Spleen (tissue), 11 donors: ENCODE measurements around the gene ATAD5. TPM values are rescaled to one million over a fixed set of nuclear protein-coding genes. Genes with fewer than 3 reads are reported as not detected.

Source experiments
- DNase-seq: peaks from one replicate; pipeline ENCODE4 v3.0.0-alpha.2; 2020
- H3K27ac ChIP-seq, 8 donors: fragments of 200-600 bp; sonication (generic) in 7 of 8; 1 replicate in 4 of 8; 2 replicates in 4 of 8; pipeline versions ENCODE4 v1.5.0 to v1.8.0; 2016 to 2021; ENCODE audit warnings: inconsistent platforms in 4 of 8, mild to moderate bottlenecking in 4 of 8, moderate library complexity in 1 of 8
- H3K27me3 ChIP-seq, 7 donors: fragments of 200-600 bp; sonication (generic) in 6 of 7; replicated peaks in 1 of 7; 1 replicate in 4 of 7; 2 replicates in 3 of 7; pipeline versions ENCODE4 v1.5.0 to v1.8.0; 2016 to 2021; ENCODE audit warnings: inconsistent platforms in 3 of 7, mild to moderate bottlenecking in 1 of 7
- H3K36me3 ChIP-seq, 6 donors: fragments of 200-600 bp; sonication (generic) in 5 of 6; 1 replicate in 4 of 6; 2 replicates in 2 of 6; pipeline versions ENCODE4 v1.5.0 to v1.8.0; 2016 to 2021; ENCODE audit warnings: inconsistent platforms in 2 of 6
- H3K4me1 ChIP-seq, 6 donors: fragments of 200-600 bp; sonication (generic) in 5 of 6; 1 replicate in 3 of 6; 2 replicates in 3 of 6; pipeline versions ENCODE4 v1.5.0 to v1.8.0; 2016 to 2021; ENCODE audit warnings: inconsistent platforms in 3 of 6
- H3K4me3 ChIP-seq, 8 donors: fragments of 200-600 bp; sonication (generic) in 7 of 8; 1 replicate in 4 of 8; 2 replicates in 4 of 8; pipeline versions ENCODE4 v1.5.0 to v1.8.0; 2016 to 2021; ENCODE audit warnings: inconsistent platforms in 4 of 8, mild to moderate bottlenecking in 4 of 8, moderate library complexity in 2 of 8
- H3K9me3 ChIP-seq, 8 donors: fragments of 200-600 bp; sonication (generic) in 7 of 8; 1 replicate in 4 of 8; 2 replicates in 4 of 8; pipeline versions ENCODE4 v1.5.0 to v1.8.0; 2016 to 2021; ENCODE audit warnings: inconsistent platforms in 4 of 8
- CTCF ChIP-seq, 11 experiments: fragments of 200-600 bp in 7 of 11; fragments of 450-650 bp in 4 of 11; sonication (generic) in 4 of 11; IDR thresholded peaks in 8 of 11; conservative IDR thresholded peaks in 3 of 11; 1 replicate in 7 of 11; 2 replicates in 4 of 11; pipeline versions ENCODE4 v1.4.0 to v1.8.0; 2016 to 2021; ENCODE audit warnings: antibody characterized with exemption in 11 of 11, inconsistent platforms in 4 of 11, mild to moderate bottlenecking in 1 of 11
- POLR2A ChIP-seq, 3 donors: fragments of 450-650 bp; IDR thresholded peaks; one replicate each; pipeline ENCODE4 v1.5.1; 2017; ENCODE audit warnings: antibody characterized with exemption in 3 of 3, mild to moderate bottlenecking in 1 of 3
- POLR2AphosphoS5 ChIP-seq, 3 donors: sonication (generic); formaldehyde crosslinking; IDR thresholded peaks; one replicate each; pipeline ENCODE4 v1.5.1; 2017; ENCODE audit warnings: antibody characterized with exemption in 3 of 3
- WGBS, 5 donors: extraction: QIAGEN DNeasy Blood & Tissue Kit in 3 of 5; methylation state at CpG; one replicate each; pipeline versions ENCODE4 v1.1.5 to v1.1.7; 2013 to 2018; 5-methylcytosine and 5-hydroxymethylcytosine counted together
- intact Hi-C: fragments of 100-400 bp; cut with DNase I; formaldehyde crosslinking; loops from one replicate; pipeline ENCODE4 v1.15.0; 2023; ENCODE audit warnings: low total_unique reads
- polyA plus RNA-seq, 3 donors: library from polyadenylated mRNA; stranded (reverse); fragments of 200-250 nt; gene quantifications; one replicate each; pipeline ENCODE4 v1.2.1, GENCODE V29; 2013
- small RNA-seq, 4 donors: library from RNA; depleted of rRNA; stranded (forward); fragments of <200 nt; gene quantifications; one replicate each; pipeline ENCODE3, GENCODE V24; 2016
- total RNA-seq, 7 donors: library from RNA; depleted of rRNA in 3 of 7; stranded (reverse); fragments of >200 nt in 3 of 7; fragmentation: NEBNext Ultra II Directional in 4 of 7; extraction: Animal tissue kit (Norgen Biotek cat#: 25700) in 4 of 7; gene quantifications; one replicate each; pipeline versions ENCODE4 v1.1.0 to v1.2.1, GENCODE V29; 2016 to 2021
- donor health status: healthy with polysubstance abuse.
- donor health status: DM: no; HTN: no; CAD: no; lungs with moderate emphysema.
- donor health status: DM: no; HTN: no; CAD: no.
- donor health status: Bipolar disorder and iron deficiency.
- donor health status: healthy.
- donor health status: DM: no; HTN: no; CAD: no.
- donor health status: DM: yes; HTN: yes; CAD: no.

Gene ATAD5
- total and polyA plus RNA-seq, 10 donors: 0.61 to 7.4 (median 4.0) TPM

- no peak for TF ChIP-seq POLR2AphosphoS5 (IDR thresholded peaks at IDR 0.05)
- TF ChIP-seq POLR2A (IDR thresholded peaks at IDR 0.05): no peak
- no peak for TF ChIP-seq CTCF (IDR thresholded peaks at IDR 0.05 in 8 of 11, conservative IDR thresholded peaks at IDR 0.05 in 3 of 11)
- no peak overlapping the region for H3K4me3 ChIP-seq
- no peaks in the 10 kb centered on the region for H3K9me3 ChIP-seq
- intact Hi-C loops: no loop called here
- peaks cover 0 to 79% (median 4%) of the 10 kb centered on the region in 6 donors for H3K36me3 ChIP-seq
- no peak overlapping the region for H3K27ac ChIP-seq
- DNase-seq: no peak
- WGBS, 5 donors: 43 to 65% (median 48%) methylated on average over 5 of the region's 5 CpGs
- H3K27me3 ChIP-seq: no peaks in the 10 kb centered on the region
- H3K4me1 ChIP-seq: peaks cover 0 to 11% (median 7%) of the 10 kb centered on the region in 6 donors
These were observed 102.2 kb downstream of the ATAD5 start for GRCh38 chr17:30933966-30934365.

- H3K36me3 ChIP-seq: peaks cover 0 to 55% (median 0%) of the 10 kb centered on the region in 6 donors
- peak overlapping the region in 1 of 8 donors; percentile 9 for H3K4me3 ChIP-seq
- DNase-seq: no peak
- H3K27me3 ChIP-seq: no peaks in the 10 kb centered on the region
- H3K9me3 ChIP-seq: no peaks in the 10 kb centered on the region
- H3K27ac ChIP-seq: peak overlapping the region; percentile 62 to 77 (median 74)
- 68 to 76% (median 72%) methylated on average over 13 of the region's 13 CpGs for WGBS, 5 donors
- peaks cover 0 to 18% (median 11%) of the 10 kb centered on the region in 6 donors for H3K4me1 ChIP-seq
- TF ChIP-seq CTCF (IDR thresholded peaks at IDR 0.05 in 8 of 11, conservative IDR thresholded peaks at IDR 0.05 in 3 of 11) (no peak), POLR2AphosphoS5 (IDR thresholded peaks at IDR 0.05) (no peak), POLR2A (IDR thresholded peaks at IDR 0.05) (no peak)
- intact Hi-C loops: no loop called here
These were observed 107.4 kb downstream of the ATAD5 start for GRCh38 chr17:30939051-30939689.

GRCh38 chr17:30942308-30943079, 110.7 kb downstream of the ATAD5 start:
- intact Hi-C loops: no loop called here
- Histone ChIP-seq H3K4me1 (peaks cover 0 to 18% (median 11%) of the 10 kb centered on the region in 6 donors), H3K4me3 (no peak overlapping the region), H3K9me3 (no peaks in the 10 kb centered on the region), H3K36me3 (peaks cover 0 to 55% (median 0%) of the 10 kb centered on the region in 6 donors), H3K27ac (no peak overlapping the region), H3K27me3 (no peaks in the 10 kb centered on the region)
- 65 to 79% (median 68%) methylated on average over 4 of the region's 4 CpGs for WGBS, 5 donors
- TF ChIP-seq POLR2AphosphoS5 (IDR thresholded peaks at IDR 0.05) (no peak), POLR2A (IDR thresholded peaks at IDR 0.05) (no peak)
- DNase-seq: no peak

Small RNA genes lying within 50 kb of the gene (small RNA-seq; reads per million reads assigned to genes)
- 0 reads per million in 4 donors for gene RNU6-298P

Other genes starting within 250 kb of the ATAD5 start
- 10 to 100 TPM; 44.3 to 51.9 (median 49.0) TPM for gene CRLF3, start 7.3 kb upstream of the ATAD5 start, total RNA-seq
- 10 to 100 TPM; 21.0 to 28.2 (median 24.4) TPM for gene CRLF3, start 7.3 kb upstream of the ATAD5 start, polyA plus RNA-seq
- 10 to 100 TPM; 16.0 to 33.4 (median 18.0) TPM for gene TEFM, start 74.3 kb downstream of the ATAD5 start, total RNA-seq
- gene TEFM, start 74.3 kb downstream of the ATAD5 start, polyA plus RNA-seq: 10 to 100 TPM in 2 of 3 donors, 1 to 10 TPM in 1; 8.4 to 14.6 (median 11.2) TPM
- 10 to 100 TPM; 40.0 to 79.7 (median 67.1) TPM for gene ADAP2, start 90.0 kb downstream of the ATAD5 start, total RNA-seq
- 10 to 100 TPM; 10.3 to 17.7 (median 11.5) TPM for gene ADAP2, start 90.0 kb downstream of the ATAD5 start, polyA plus RNA-seq
- gene RNF135, start 139.1 kb downstream of the ATAD5 start, total RNA-seq: 10 to 100 TPM; 26.3 to 43.6 (median 40.5) TPM
- 10 to 100 TPM; 20.1 to 27.4 (median 26.4) TPM for gene RNF135, start 139.1 kb downstream of the ATAD5 start, polyA plus RNA-seq